ENCODE measurements around the gene LRRC57. TPM values are rescaled to one million over a fixed set of nuclear protein-coding genes. Genes with fewer than 3 reads are reported as not detected.
A peak's percentile ranks its signal among the peaks of the same experiment; 100 is the strongest.

The LRRC57 gene
- total RNA-seq, 1 experiment from 2014 or later: 18.7 TPM

DNA sequence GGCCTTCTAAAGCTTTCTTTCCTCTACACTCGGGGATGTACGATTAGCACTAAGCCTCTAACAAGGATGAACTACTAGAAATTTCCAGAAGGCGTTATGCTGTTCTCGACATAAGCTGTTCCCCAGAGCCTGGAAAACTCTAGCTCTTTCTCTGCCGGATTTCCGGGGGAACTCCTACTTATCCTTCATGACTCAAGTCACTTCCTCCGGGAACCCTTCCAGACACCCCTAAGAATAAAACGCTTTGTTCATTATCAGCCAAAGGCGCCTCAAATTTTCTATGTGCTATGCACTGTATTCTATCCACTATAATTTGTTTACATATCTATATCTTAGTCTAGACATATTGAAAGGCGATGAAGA, 53.6 kb downstream of the LRRC57 start:
- no peak overlapping the region for H4K91ac ChIP-seq (ENCODE audit: insufficient read length, low read depth, low read length)
- no peak overlapping the region for H2BK120ac ChIP-seq (ENCODE audit: low read depth, low read length, poor library complexity, severe bottlenecking)
- no peak overlapping the region for H3K56ac ChIP-seq (ENCODE audit: insufficient read length, low read depth, low read length)
- no peak overlapping the region for H3K18ac ChIP-seq (ENCODE audit: insufficient read length, low read depth, low read length)
- no peaks in the 10 kb centered on the region for H3K9me3 ChIP-seq (ENCODE audit: control insufficient read depth, low read depth, low read length)
- Mint-ChIP-seq H3K4me1 (peaks cover 23 to 38% of the 10 kb centered on the region in 2 experiments), H3K36me3 (ENCODE audit: insufficient read depth in 1 of 3, low read depth in 3 of 3) (peaks cover 0 to 9% (median 6%) of the 10 kb centered on the region in 3 experiments; a peak in 4 of 7 replicates), H3K27me3 (ENCODE audit: low read depth) (no peaks in the 10 kb centered on the region), H3K9me3 (no peaks in the 10 kb centered on the region), H3K27ac (peak overlapping the region; percentile 79 to 99 (median 91)), H3K4me3 (peak overlapping the region; percentile 98 to 99)
- no peak overlapping the region for H2BK5ac ChIP-seq (ENCODE audit: insufficient read length, low read length)
- peaks cover 6% of the 10 kb centered on the region; the same call in 1 of the 2 replicates for H3K79me2 ChIP-seq (ENCODE audit: insufficient read depth, low read length)
- no peak overlapping the region for H2BK15ac ChIP-seq (ENCODE audit: low read depth, low read length)
- no peaks in the 10 kb centered on the region for H4K20me1 ChIP-seq (ENCODE audit: control insufficient read depth, insufficient read depth, insufficient read length)
- TF ChIP-seq, protein P1, sequence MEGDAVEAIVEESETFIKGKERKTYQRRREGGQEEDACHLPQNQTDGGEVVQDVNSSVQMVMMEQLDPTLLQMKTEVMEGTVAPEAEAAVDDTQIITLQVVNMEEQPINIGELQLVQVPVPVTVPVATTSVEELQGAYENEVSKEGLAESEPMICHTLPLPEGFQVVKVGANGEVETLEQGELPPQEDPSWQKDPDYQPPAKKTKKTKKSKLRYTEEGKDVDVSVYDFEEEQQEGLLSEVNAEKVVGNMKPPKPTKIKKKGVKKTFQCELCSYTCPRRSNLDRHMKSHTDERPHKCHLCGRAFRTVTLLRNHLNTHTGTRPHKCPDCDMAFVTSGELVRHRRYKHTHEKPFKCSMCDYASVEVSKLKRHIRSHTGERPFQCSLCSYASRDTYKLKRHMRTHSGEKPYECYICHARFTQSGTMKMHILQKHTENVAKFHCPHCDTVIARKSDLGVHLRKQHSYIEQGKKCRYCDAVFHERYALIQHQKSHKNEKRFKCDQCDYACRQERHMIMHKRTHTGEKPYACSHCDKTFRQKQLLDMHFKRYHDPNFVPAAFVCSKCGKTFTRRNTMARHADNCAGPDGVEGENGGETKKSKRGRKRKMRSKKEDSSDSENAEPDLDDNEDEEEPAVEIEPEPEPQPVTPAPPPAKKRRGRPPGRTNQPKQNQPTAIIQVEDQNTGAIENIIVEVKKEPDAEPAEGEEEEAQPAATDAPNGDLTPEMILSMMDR (conservative IDR thresholded peaks at IDR 0.05): no peak
- H3K79me1 ChIP-seq (ENCODE audit: insufficient read depth, low read depth, low read length, poor library complexity, severe bottlenecking): peaks cover 16% of the 10 kb centered on the region
- H3K14ac ChIP-seq (ENCODE audit: insufficient read depth, low read length): no peak overlapping the region; the same call in 1 of the 2 replicates
- no peak for DNase-seq
- H3K27me3 ChIP-seq (ENCODE audit: insufficient read depth, low read length): no peaks in the 10 kb centered on the region
- H4K5ac ChIP-seq (ENCODE audit: insufficient read length, low read depth, low read length): no peak overlapping the region
- H4K8ac ChIP-seq (replicated peaks; ENCODE audit: insufficient read length, low read depth, low read length): no peak overlapping the region
- no peak overlapping the region for H2BK20ac ChIP-seq (ENCODE audit: low read depth, low read length, poor library complexity, severe bottlenecking)
- H3K4me2 ChIP-seq (ENCODE audit: insufficient read depth, insufficient read length, low read length): peak overlapping the region; percentile 98
- no peak overlapping the region; the same call in 1 of the 2 replicates for H3K4ac ChIP-seq (ENCODE audit: low read depth, low read length)
- peaks cover 7% of the 10 kb centered on the region; the same call in 1 of the 2 replicates for H3K4me1 ChIP-seq (ENCODE audit: insufficient read depth, low read length)
- H3T11ph ChIP-seq (ENCODE audit: low read length): no peak overlapping the region
- no peak overlapping the region for H2AK5ac ChIP-seq (ENCODE audit: insufficient read length, low read length)
- H3K9ac ChIP-seq (ENCODE audit: extremely low read depth, insufficient read length, low read length): peak overlapping the region; percentile 75
- no CpG with 5 or more reads among the region's 10 CpGs for WGBS (ENCODE audit: extremely low coverage, insufficient read length, low lambda C conversion rate)
- H3K23me2 ChIP-seq (ENCODE audit: insufficient read length, low read depth, low read length, poor library complexity, severe bottlenecking): peaks cover 15% of the 10 kb centered on the region
- no peak overlapping the region for H3K23ac ChIP-seq (ENCODE audit: insufficient read length, low read depth, low read length)
- H2AFZ ChIP-seq (ENCODE audit: low read length): peak overlapping the region; percentile 80
- peak overlapping the region; percentile 67 for H3K27ac ChIP-seq (ENCODE audit: insufficient read length, low read depth, low read length)
- H2BK12ac ChIP-seq (ENCODE audit: insufficient read length, low read depth, low read length): no peak overlapping the region

All from H9 (cell line).